Keratinocyte (primary cell): Measurements from ENCODE around the gene ZFP62.

Experiments used
- EZH2 ChIP-seq: IDR thresholded peaks from one replicate; pipeline ENCODE4 v1.6.1; 2012; ENCODE audit warnings: inconsistent platforms, mild to moderate bottlenecking, low read length, moderate library complexity
- TF ChIP-seq, protein P1 (sequence below), 3 experiments: IDR thresholded peaks in 1 of 3; conservative IDR thresholded peaks in 1 of 3; optimal IDR thresholded peaks in 1 of 3; 2 replicates in 2 of 3; 3 replicates in 1 of 3; pipeline versions ENCODE3 to v1.5.1; 2011; ENCODE audit warnings: low read length in 3 of 3, mild to moderate bottlenecking in 3 of 3, moderate library complexity in 2 of 3, control low read depth in 1 of 3, inconsistent platforms in 1 of 3; ENCODE audit not compliant: insufficient read depth in 2 of 3; ENCODE audit errors: extremely low read depth in 1 of 3

DNA sequence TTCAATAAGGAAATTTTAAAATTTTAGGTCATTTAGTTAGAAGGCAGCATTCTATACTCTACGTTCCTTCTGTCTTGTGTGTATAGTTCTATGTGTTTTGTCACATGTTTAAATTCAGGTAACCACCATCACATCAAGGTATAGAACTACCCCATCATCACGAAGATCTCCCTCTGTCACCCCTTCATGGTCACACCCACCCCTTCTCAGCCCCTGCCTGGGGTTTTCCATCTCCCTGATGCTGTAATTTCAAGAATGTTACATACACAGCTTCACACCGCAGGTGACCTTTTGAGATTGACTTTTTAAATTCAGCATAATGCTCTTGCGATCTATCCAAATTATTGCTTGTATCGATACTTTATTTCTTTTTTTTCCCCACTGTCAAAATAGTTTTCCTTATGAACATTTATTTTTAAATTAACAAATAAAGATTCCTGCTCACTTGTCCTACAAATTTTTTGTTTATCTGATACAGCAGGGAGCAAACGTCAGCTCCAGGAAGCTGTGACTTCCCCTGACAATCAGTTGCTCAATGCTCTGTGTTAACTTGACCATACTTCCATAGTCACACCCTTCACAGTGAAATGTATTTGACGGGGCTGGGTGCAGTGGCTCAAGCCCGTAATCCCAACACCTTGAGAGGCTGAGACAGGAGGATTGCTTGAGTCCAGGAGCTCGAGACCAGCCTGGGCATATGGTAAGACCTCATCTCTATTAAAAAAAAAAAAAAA, 48.1 kb upstream of the ZFP62 start:
- TF ChIP-seq, protein P1, sequence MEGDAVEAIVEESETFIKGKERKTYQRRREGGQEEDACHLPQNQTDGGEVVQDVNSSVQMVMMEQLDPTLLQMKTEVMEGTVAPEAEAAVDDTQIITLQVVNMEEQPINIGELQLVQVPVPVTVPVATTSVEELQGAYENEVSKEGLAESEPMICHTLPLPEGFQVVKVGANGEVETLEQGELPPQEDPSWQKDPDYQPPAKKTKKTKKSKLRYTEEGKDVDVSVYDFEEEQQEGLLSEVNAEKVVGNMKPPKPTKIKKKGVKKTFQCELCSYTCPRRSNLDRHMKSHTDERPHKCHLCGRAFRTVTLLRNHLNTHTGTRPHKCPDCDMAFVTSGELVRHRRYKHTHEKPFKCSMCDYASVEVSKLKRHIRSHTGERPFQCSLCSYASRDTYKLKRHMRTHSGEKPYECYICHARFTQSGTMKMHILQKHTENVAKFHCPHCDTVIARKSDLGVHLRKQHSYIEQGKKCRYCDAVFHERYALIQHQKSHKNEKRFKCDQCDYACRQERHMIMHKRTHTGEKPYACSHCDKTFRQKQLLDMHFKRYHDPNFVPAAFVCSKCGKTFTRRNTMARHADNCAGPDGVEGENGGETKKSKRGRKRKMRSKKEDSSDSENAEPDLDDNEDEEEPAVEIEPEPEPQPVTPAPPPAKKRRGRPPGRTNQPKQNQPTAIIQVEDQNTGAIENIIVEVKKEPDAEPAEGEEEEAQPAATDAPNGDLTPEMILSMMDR (optimal IDR thresholded peaks at IDR 0.05 in 1 of 3, IDR thresholded peaks at IDR 0.05 in 1 of 3, conservative IDR thresholded peaks at IDR 0.05 in 1 of 3; ENCODE audit: extremely low read depth in 1 of 3, insufficient read depth in 2 of 3, low read length in 3 of 3): no peak
- no peak for TF ChIP-seq EZH2
